Body of pancreas (tissue), 4 donors: Measurements from ENCODE around the gene SEC23A. TPM values are rescaled to one million over a fixed set of nuclear protein-coding genes. Genes with fewer than 3 reads are reported as not detected.
A peak's percentile ranks its signal among the peaks of the same experiment; 100 is the strongest.
"Not testable (repeated sequence)": the region's sequence is repeated elsewhere in the genome, so short reads cannot be mapped to it uniquely, and the experiment has no call there.

ENCODE experiments used
- ATAC-seq: fragments of 150-250 bp; one replicate; pipeline ENCODE4 v1.9.1; 2016
- DNase-seq, 4 donors: peaks; one replicate each; pipeline ENCODE4 v3.0.0-alpha.2; 2019
- H3K27ac ChIP-seq, 4 donors: fragments of 200-600 bp; sonication (generic); 1 replicate in 3 of 4; 2 replicates in 1 of 4; pipeline versions ENCODE4 v1.5.1 to v1.6.1; 2016 to 2019; ENCODE audit warnings: mild to moderate bottlenecking in 1 of 4, mixed read lengths in 1 of 4, moderate library complexity in 1 of 4
- H3K27me3 ChIP-seq, 2 donors: fragments of 200-600 bp; sonication (generic); one replicate each; pipeline ENCODE4 v1.6.0; 2016; ENCODE audit warnings: mild to moderate bottlenecking in 1 of 2
- H3K36me3 ChIP-seq, 2 donors: fragments of 200-600 bp; sonication (generic); replicated peaks in 1 of 2; 2 replicates each; pipeline ENCODE4 v1.5.1; 2016; ENCODE audit warnings: low read depth in 2 of 2; ENCODE audit not compliant: insufficient read depth in 1 of 2
- H3K4me1 ChIP-seq: fragments of 200-600 bp; sonication (generic); one replicate; pipeline ENCODE4 v1.6.0; 2016
- H3K4me3 ChIP-seq, 2 donors: fragments of 200-600 bp; sonication (generic); 1 replicate in 1 of 2; 2 replicates in 1 of 2; pipeline ENCODE4 v1.5.1; 2016 to 2019
- H3K9me3 ChIP-seq, 3 donors: fragments of 200-600 bp; sonication (generic); 1 replicate in 2 of 3; 2 replicates in 1 of 3; pipeline ENCODE4 v1.5.1; 2016
- CTCF ChIP-seq, 7 experiments: fragments of 450-650 bp in 4 of 7; fragments of 200-600 bp in 3 of 7; sonication (generic) in 3 of 7; IDR thresholded peaks; one replicate each; pipeline ENCODE4 v1.5.1; 2016 to 2019; ENCODE audit warnings: antibody characterized with exemption in 7 of 7
- POLR2A ChIP-seq, 3 donors: fragments of 450-650 bp; IDR thresholded peaks; one replicate each; pipeline ENCODE4 v1.6.1; 2016; ENCODE audit warnings: antibody characterized with exemption in 3 of 3, mild to moderate bottlenecking in 2 of 3
- WGBS, 2 donors: methylation state at CpG; one replicate each; pipeline ENCODE4 v1.1.5; 2017; 5-methylcytosine and 5-hydroxymethylcytosine counted together
- intact Hi-C: fragments of 100-400 bp; cut with DNase I; formaldehyde crosslinking; loops from one replicate; pipeline ENCODE4 v1.15.1; 2023
- total RNA-seq, 2 donors: library from RNA; depleted of rRNA; stranded (reverse); fragments of >200 nt; gene quantifications; one replicate each; pipeline ENCODE4 v1.1.0, GENCODE V29; 2016

The SEC23A gene
- total RNA-seq, 2 donors from 2014 or later, result 33.2 to 62.3 TPM

GRCh38 chr14:39025250-39025809 lies 77.7 kb downstream of the SEC23A start:
- TF ChIP-seq CTCF (IDR thresholded peaks at IDR 0.05) (no peak), POLR2A (IDR thresholded peaks at IDR 0.05) (no peak)
- intact Hi-C loops, result no loop called here
- Histone ChIP-seq H3K27ac (peak overlapping the region in 1 of 4 donors; percentile 6), H3K4me3 (no peak overlapping the region), H3K9me3 (no peaks in the 10 kb centered on the region), H3K4me1 (peaks cover 29% of the 10 kb centered on the region), H3K27me3 (no peaks in the 10 kb centered on the region), H3K36me3 (peaks cover 0 to 3% of the 10 kb centered on the region in 2 donors)
- 38 to 41% methylated on average over 3 of the region's 3 CpGs for WGBS, 2 donors
- no peak for ATAC-seq
- DNase-seq, result no peak

- TF ChIP-seq CTCF (IDR thresholded peaks at IDR 0.05) (no peak), POLR2A (IDR thresholded peaks at IDR 0.05) (no peak)
- Histone ChIP-seq H3K27me3 (no peaks in the 10 kb centered on the region), H3K36me3 (no peaks in the 10 kb centered on the region), H3K4me1 (peaks cover 29% of the 10 kb centered on the region), H3K4me3 (no peak overlapping the region), H3K9me3 (no peaks in the 10 kb centered on the region), H3K27ac (peak overlapping the region in 1 of 4 donors; percentile 43)
- intact Hi-C loops, result no loop called here
- peak in 2 of 4 donors; percentile 37 to 41 for DNase-seq
- ATAC-seq, result peak; percentile 75
- WGBS, 2 donors, result 58 to 66% methylated on average over 12 of the region's 12 CpGs
These were observed 78.8 kb downstream of the SEC23A start for GRCh38 chr14:39023939-39024871.

GRCh38 chr14:39017096-39018016 lies 85.7 kb downstream of the SEC23A start:
- not testable (repeated sequence) for H3K36me3 ChIP-seq, H3K9me3 ChIP-seq, H3K4me1 ChIP-seq, ATAC-seq, H3K27me3 ChIP-seq, H3K4me3 ChIP-seq, H3K27ac ChIP-seq
- intact Hi-C loops, result loop anchor here (10.0 kb wide), 1 partner anchor 293 kb away; no protein-coding TSS in a partner anchor
- WGBS, 2 donors, result 74 to 84% methylated on average over 25 to 33 of the region's 33 CpGs
- peak in 1 of 4 donors; percentile 49 for DNase-seq

GRCh38 chr14:39016733-39017095 lies 86.3 kb downstream of the SEC23A start:
- DNase-seq, result no peak
- Histone ChIP-seq H3K4me3 (no peak overlapping the region), H3K9me3 (no peaks in the 10 kb centered on the region), H3K27ac (no peak overlapping the region), H3K27me3 (no peaks in the 10 kb centered on the region), H3K4me1 (no peaks in the 10 kb centered on the region), H3K36me3 (no peaks in the 10 kb centered on the region)
- TF ChIP-seq POLR2A (IDR thresholded peaks at IDR 0.05) (no peak), CTCF (IDR thresholded peaks at IDR 0.05) (no peak)
- ATAC-seq, result no peak
- WGBS, 2 donors, result 73% methylated on average over 4 of the region's 4 CpGs
- intact Hi-C loops, result loop anchor here (10.0 kb wide), 1 partner anchor 292 kb away; no protein-coding TSS in a partner anchor
